Prostate gland (tissue), 2 donors: ENCODE measurements around the gene SLC9A8.

Experiments used
- CTCF ChIP-seq, 4 experiments: fragments of 200-600 bp in 2 of 4; fragments of 450-650 bp in 2 of 4; sonication (generic) in 2 of 4; IDR thresholded peaks; 1 replicate in 3 of 4; 2 replicates in 1 of 4; pipeline ENCODE4 v1.5.1; 2016 to 2019; ENCODE audit warnings: antibody characterized with exemption in 4 of 4, mild to moderate bottlenecking in 2 of 4, moderate library complexity in 2 of 4
- POLR2A ChIP-seq: fragments of 450-650 bp; IDR thresholded peaks from one replicate; pipeline ENCODE4 v1.6.1; 2016; ENCODE audit warnings: antibody characterized with exemption, mild to moderate bottlenecking
- POLR2AphosphoS5 ChIP-seq: sonication (generic); formaldehyde crosslinking; IDR thresholded peaks from one replicate; pipeline ENCODE4 v1.6.1; 2017; ENCODE audit warnings: antibody characterized with exemption

DNA sequence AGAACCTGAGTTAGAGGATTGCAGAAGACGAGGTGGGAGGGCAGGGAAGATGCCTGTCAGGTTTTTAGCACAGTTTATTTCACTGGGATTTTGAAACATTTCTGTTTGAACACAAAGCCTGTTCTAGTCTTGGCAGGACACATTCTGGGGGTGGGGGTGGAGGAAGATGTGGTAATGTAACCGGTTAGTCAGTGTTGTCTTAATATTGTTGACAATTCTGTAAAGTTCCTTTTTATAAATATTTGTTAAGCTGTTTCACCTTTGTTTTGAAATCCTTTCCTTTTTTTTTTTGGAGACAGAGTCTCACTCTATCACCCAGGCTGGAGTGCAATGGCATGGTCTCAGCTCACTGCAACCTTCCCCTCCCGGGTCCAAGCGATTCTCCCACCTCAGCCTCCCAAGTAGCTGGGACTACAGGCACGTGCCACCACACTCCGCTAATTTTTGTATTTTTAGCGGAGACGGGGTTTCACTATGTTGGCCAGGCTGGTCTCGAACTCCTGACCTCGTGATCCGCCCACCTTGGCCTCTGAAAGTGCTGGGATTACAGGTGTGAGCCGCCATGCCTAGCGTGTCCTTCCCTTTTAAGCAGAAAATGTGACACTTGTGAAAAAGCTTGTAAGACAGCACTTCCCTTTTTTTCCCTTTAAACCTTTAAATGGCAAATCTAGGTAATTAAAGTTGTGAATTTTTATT, 20.2 kb downstream of the SLC9A8 start:
- TF ChIP-seq CTCF (IDR thresholded peaks at IDR 0.05) (no peak), POLR2A (no peak), POLR2AphosphoS5 (peak; percentile 75)
